Adipocyte (in vitro differentiated cells): ENCODE results near the gene HMCN2.
"Not testable (repeated sequence)": the region's sequence is repeated elsewhere in the genome, so short reads cannot be mapped to it uniquely, and the experiment has no call there.

ENCODE experiments used
- DNase-seq: peaks from one replicate; pipeline ENCODE4 v3.0.0-alpha.2; 2015; ENCODE audit warnings: low read depth
- H3K27me3 ChIP-seq: replicated peaks from 2 replicates; pipeline ENCODE4 v1.7.0; 2013; ENCODE audit warnings: mild to moderate bottlenecking, low read length, moderate library complexity; ENCODE audit not compliant: control insufficient read depth, insufficient read depth
- H3K36me3 ChIP-seq: 2 replicates; pipeline ENCODE4 v1.7.0; 2013; ENCODE audit warnings: low read length, mild to moderate bottlenecking, moderate library complexity; ENCODE audit not compliant: control insufficient read depth, insufficient read depth, severe bottlenecking
- H3K4me1 ChIP-seq: 2 replicates; pipeline ENCODE4 v1.7.0; 2013; ENCODE audit warnings: mild to moderate bottlenecking, low read length, moderate library complexity; ENCODE audit not compliant: control insufficient read depth, insufficient read depth
- H3K4me3 ChIP-seq: 2 replicates; pipeline ENCODE4 v1.7.0; 2013; ENCODE audit warnings: mild to moderate bottlenecking, low read length, moderate library complexity
- H3K9ac ChIP-seq: 2 replicates; pipeline ENCODE4 v1.7.0; 2013; ENCODE audit warnings: mild to moderate bottlenecking, low read length, moderate library complexity
- H3K9me3 ChIP-seq: 2 replicates; pipeline ENCODE4 v1.7.0; 2013; ENCODE audit warnings: mild to moderate bottlenecking, low read length, moderate library complexity; ENCODE audit not compliant: control insufficient read depth

HMCN2 gene

DNA sequence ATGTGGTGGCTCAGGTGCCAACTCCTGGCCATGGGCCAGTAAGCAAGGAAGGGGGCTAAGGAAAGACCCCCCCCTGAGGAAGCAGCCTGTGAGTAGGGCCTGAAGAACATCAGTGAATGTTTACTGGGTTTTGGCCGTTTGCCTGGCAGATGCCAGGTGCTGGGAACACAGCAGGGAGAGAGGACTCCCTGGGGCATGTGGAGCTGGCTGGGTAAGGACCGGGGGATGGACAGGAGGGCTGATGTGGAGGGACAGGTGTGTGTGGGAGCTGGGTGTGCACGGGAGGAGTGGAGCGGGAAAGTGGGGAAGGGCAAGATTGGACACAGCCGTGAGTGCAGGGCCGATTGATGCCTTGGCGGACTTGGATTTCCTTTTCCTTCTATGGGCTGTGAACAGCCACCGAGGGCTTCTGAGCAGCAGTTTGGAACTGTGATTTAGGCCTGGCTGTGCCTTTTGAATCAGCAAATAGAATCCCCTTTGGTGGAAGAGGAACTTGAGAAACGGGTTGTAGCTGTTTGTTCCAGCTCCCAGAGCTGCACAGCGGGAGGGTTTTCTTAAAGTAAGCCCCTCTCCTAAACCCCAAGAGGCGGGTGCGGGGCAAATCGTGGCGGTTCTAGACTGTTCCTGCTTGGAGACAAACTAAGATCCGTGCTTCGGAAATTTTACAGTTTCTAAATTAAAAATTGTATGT, 3.1 kb downstream of the HMCN2 start:
- H3K9ac ChIP-seq, result no peak overlapping the region
- peaks cover 53% of the 10 kb centered on the region for H3K27me3 ChIP-seq
- DNase-seq, result no peak
- H3K9me3 ChIP-seq, result no peaks in the 10 kb centered on the region
- H3K4me3 ChIP-seq, result no peak overlapping the region
- H3K4me1 ChIP-seq, result peaks cover 4% of the 10 kb centered on the region
- no peaks in the 10 kb centered on the region for H3K36me3 ChIP-seq

DNA sequence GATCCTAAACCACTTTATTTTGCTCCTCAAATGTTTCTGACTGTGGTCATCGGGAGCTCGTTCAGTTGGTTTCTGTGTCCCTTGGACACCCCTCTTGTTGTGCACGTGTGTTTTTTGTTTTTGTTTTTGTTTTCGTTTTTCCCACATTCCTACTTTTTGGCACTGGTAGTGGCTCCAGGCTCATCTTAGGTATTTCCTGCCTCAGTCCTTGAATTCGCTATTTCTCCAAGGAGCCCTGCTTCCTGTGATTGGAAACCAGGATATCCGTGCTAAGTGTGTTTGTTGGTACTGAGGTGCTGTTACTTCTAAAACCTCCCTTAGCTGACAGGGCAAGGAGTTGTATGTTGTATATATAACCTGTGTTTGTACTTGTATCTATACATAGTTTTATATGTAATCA, 5.9 kb downstream of the HMCN2 start:
- no peak overlapping the region for H3K9ac ChIP-seq
- no peak overlapping the region for H3K4me3 ChIP-seq
- peaks cover 37% of the 10 kb centered on the region for H3K27me3 ChIP-seq
- no peaks in the 10 kb centered on the region for H3K36me3 ChIP-seq
- H3K9me3 ChIP-seq, result no peaks in the 10 kb centered on the region
- no peak for DNase-seq
- peaks cover 4% of the 10 kb centered on the region for H3K4me1 ChIP-seq

DNA sequence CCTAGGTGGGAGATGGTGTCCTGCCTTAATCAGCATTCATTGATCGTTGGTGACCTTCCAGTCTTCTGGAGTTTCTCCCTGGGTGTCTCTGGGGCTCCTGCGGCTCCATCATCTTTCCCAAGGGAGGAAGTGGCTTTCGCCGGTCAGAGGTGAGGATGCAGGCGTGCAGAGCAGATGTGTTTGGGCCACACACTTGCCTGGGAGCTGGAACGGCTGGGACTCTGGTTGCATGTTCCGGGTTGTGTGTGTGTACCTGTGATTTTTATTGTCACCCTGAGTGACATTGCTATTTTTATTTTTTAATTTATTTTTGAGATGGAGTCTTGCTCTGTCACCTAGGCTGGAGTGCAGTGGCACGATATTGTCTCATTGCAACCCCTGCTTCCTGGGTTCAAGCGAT, 9.6 kb downstream of the HMCN2 start:
- H3K4me1 ChIP-seq, result no peaks in the 10 kb centered on the region
- DNase-seq, result no peak
- peaks cover 17% of the 10 kb centered on the region for H3K27me3 ChIP-seq
- no peaks in the 10 kb centered on the region for H3K9me3 ChIP-seq
- H3K9ac ChIP-seq, result no peak overlapping the region
- no peaks in the 10 kb centered on the region for H3K36me3 ChIP-seq
- no peak overlapping the region for H3K4me3 ChIP-seq

DNA sequence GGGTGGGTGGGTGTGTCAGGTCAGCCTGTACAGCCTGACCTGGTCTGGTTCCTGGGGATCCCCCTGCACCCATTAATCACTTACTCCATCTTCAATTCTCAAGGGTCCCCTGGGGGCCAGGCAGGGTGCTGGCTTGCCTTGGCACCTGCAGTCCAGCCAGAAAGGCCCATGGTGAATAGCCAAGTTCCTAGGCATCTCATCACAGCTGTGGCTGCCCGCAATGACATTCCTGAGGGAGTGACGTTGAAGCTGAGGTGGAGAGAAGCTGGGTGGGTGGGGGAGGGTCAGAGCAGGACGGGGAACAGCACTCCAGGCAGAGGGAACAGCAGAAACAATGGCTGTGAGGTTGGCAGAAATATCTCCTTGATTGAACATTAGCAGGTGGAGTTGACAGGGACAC, 10.6 kb downstream of the HMCN2 start:
- Histone ChIP-seq H3K9ac (no peak overlapping the region), H3K9me3 (no peaks in the 10 kb centered on the region), H3K4me1 (no peaks in the 10 kb centered on the region), H3K27me3 (peaks cover 15% of the 10 kb centered on the region), H3K36me3 (no peaks in the 10 kb centered on the region), H3K4me3 (no peak overlapping the region)
- DNase-seq, result no peak

DNA sequence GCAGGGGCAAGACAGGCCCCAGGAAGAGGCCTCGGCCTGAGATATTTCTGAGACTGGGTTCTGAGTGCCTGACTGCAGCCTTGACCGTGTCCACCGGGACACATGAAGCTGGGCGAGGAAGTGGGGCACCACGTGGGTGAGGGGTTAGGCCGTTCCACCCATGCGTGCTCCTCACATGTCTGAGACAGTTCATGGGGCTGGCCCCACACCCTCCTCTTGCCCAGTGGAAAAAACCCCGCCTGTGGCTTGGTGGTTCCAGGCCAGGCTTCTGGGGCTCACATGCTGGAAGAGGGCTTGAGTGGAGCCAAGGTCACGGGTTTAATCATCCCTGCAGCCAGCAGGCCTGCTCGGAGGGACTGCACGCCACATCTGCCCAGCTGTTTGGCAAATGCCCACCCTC, 11.4 kb downstream of the HMCN2 start:
- Histone ChIP-seq H3K4me3 (no peak overlapping the region), H3K9me3 (no peaks in the 10 kb centered on the region), H3K36me3 (no peaks in the 10 kb centered on the region), H3K27me3 (peaks cover 12% of the 10 kb centered on the region), H3K4me1 (no peaks in the 10 kb centered on the region), H3K9ac (no peak overlapping the region)
- no peak for DNase-seq

DNA sequence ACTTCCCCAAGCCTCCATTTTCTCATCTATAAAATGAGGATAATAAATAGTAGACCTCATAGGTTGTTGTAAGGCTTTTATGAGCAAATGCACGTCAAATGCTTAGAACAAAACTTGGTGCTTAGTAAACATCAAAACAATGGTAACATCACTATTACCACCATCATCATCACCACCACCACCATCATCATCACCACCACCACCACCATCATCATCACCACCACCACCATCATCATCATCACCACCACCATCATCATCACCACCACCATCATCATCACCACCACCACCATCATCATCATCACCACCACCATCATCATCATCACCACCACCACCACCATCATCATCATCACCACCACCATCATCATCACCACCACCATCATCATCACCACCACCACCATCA, 12.0 kb downstream of the HMCN2 start:
- H3K4me1 ChIP-seq, H3K4me3 ChIP-seq, H3K36me3 ChIP-seq, H3K9me3 ChIP-seq, DNase-seq, H3K9ac ChIP-seq: not testable (repeated sequence)
- H3K27me3 ChIP-seq, result peaks cover 12% of the 10 kb centered on the region

DNA sequence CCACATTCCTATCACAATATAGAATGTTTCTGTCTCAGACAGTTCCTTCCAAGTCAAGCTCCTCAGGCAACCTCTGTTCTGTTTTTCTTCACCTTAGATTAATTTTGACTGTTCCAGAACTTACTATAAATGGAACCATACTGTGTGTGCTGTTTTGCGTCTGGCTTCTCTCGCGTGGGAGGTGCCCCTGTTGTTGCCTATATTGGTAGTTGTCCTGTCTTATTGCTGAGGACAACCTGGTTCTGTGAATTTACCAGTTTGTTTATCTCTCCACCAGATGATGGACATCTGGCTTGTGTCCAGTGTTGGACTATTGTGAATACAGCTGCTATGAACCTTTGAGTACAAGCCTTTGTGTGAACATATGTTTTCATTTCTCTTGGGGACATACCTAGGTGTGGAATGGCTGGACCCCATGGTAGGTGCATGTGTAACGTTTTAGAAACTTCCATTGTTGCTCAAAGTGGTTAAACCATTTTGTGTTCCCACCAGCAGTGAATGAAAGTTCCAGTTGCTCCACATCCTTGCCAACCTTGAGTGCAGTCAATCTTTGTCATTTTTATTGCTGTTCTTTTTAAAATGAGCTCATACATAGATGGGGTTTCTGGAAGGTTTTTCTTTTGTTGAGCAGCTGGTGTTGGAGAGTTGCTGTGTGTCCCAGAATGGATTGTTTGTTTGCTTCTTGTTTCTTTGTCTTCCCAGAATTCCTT, 18.1 kb downstream of the HMCN2 start:
- Histone ChIP-seq H3K4me3 (no peak overlapping the region), H3K27me3 (peaks cover 56% of the 10 kb centered on the region), H3K9ac (no peak overlapping the region), H3K4me1 (peaks cover 10% of the 10 kb centered on the region), H3K36me3 (no peaks in the 10 kb centered on the region), H3K9me3 (no peaks in the 10 kb centered on the region)
- DNase-seq, result peak; percentile 56

DNA sequence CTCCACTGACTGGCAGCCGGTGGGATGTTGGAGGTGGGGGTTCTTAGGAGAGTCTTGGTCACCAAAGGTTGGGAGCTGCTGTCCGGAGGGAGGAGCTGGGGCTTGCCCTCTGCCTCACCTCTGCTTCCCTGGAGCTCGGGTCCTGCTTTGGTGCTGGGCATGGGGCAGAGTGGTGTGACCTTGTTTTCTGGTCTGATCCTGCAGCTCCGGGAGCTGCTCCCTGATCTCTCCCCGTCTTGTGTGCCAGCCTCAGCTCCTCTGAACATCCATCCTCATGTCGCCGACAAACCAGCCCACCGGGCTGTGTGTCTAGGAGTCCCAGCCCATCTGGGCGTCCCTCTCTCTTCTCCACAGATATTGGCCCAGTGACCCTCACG, 18.7 kb downstream of the HMCN2 start:
- Histone ChIP-seq H3K9me3 (no peaks in the 10 kb centered on the region), H3K36me3 (no peaks in the 10 kb centered on the region), H3K4me3 (no peak overlapping the region), H3K4me1 (peaks cover 10% of the 10 kb centered on the region), H3K27me3 (peaks cover 61% of the 10 kb centered on the region), H3K9ac (no peak overlapping the region)
- DNase-seq, result no peak

DNA sequence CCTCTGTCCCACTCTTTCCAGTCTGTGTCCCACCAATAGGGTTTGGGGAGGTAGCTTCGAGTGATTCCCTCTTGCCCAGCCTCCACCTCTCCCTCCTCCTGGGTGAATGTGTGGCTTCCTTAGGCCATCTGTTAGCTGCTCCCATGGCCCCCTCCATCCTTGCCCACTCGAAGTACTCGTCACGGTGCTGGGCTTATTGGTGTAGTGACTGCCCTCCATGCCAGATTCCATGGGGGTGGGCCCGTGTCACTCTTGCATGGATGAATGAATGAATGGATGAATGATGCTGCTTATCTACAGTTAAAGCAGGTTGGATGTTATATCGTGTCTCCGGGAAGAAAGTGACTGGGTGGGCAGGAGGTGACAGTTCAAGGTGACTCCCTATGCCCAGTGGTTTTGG, 19.1 kb downstream of the HMCN2 start:
- H3K4me3 ChIP-seq, result no peak overlapping the region
- no peaks in the 10 kb centered on the region for H3K36me3 ChIP-seq
- H3K9me3 ChIP-seq, result no peaks in the 10 kb centered on the region
- peaks cover 63% of the 10 kb centered on the region for H3K27me3 ChIP-seq
- no peak for DNase-seq
- peaks cover 10% of the 10 kb centered on the region for H3K4me1 ChIP-seq
- no peak overlapping the region for H3K9ac ChIP-seq

DNA sequence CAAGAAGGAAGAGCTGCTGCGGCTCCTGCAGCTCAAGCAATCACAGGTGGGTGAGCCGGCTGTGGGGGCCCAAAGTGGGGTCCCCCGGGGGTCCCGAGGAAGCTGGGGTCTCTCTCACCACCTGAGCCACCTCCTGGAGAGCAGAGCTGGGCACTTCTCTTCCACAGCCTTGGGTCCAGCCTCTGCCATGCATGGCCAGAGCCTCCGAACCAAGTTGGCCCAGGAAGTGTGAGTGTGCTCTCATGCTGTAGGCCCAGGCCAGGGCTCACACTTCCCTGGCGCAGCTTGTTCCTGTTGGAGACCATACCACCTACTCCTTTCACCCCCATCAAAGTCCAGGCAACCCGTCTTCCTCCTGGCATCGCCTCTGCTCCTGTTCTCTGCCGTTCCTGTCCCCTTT, 19.7 kb downstream of the HMCN2 start:
- Histone ChIP-seq H3K9ac (no peak overlapping the region), H3K4me3 (no peak overlapping the region), H3K27me3 (peaks cover 67% of the 10 kb centered on the region), H3K4me1 (peaks cover 11% of the 10 kb centered on the region), H3K9me3 (no peaks in the 10 kb centered on the region), H3K36me3 (no peaks in the 10 kb centered on the region)
- DNase-seq, result no peak

DNA sequence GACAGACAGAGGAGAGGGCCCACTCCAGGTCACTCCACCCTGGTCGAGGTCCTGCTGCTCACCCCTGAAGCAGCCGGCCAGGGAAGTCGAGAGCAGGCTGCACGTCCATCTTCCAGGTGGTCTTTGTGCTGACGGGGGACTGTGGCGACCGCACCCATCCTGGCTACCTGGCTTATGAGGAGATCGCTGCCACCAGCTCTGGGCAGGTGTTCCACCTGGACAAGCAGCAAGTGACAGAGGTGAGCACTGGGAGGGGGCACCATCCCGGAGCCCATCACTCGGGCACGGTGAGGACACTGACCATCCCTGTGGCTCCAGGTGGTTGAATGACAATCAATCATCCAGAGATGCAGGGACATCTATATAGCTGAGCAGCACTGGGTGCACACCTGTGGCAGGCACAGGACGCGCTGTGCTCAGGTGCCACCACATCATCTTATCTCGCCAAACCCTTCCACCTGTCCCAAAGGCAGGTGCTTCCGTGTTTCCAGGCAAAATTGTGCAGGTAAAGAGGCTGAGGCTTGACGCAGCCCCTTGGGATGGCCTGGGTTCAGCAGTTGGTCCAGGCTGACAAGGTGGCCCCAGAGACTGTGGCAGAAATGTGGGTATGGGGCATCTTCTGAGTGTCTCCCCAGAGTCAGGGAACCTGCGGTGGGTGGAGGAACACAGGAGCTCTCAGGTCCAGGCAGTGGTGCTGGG, 20.7 kb downstream of the HMCN2 start:
- DNase-seq, result no peak
- Histone ChIP-seq H3K9ac (no peak overlapping the region), H3K4me3 (no peak overlapping the region), H3K27me3 (peaks cover 61% of the 10 kb centered on the region), H3K9me3 (no peaks in the 10 kb centered on the region), H3K36me3 (no peaks in the 10 kb centered on the region), H3K4me1 (peaks cover 18% of the 10 kb centered on the region)
